Neural progenitor cell (in vitro differentiated cells): ENCODE data around the gene RNGTT. TPM values are rescaled to one million over a fixed set of nuclear protein-coding genes. Genes with fewer than 3 reads are reported as not detected.
A peak's percentile ranks its signal among the peaks of the same experiment; 100 is the strongest.

Experiments used
- DNase-seq: peaks from one replicate; pipeline ENCODE4 v3.0.0-alpha.2; 2016; ENCODE audit warnings: low spot score
- H2AFZ ChIP-seq: fragments of 200-600 bp; sonication (generic); replicated peaks from 2 replicates; pipeline ENCODE4 v1.6.1; 2016; ENCODE audit warnings: antibody characterized with exemption
- H3F3A ChIP-seq: fragments of 200-600 bp; sonication (generic); 2 replicates; pipeline ENCODE4 v1.6.1; 2016; ENCODE audit warnings: antibody characterized with exemption, low read depth
- H3K27ac ChIP-seq: fragments of 200-600 bp; sonication (generic); 2 replicates; pipeline ENCODE4 v1.5.1; 2016; ENCODE audit warnings: mild to moderate bottlenecking
- H3K27me3 ChIP-seq: fragments of 200-600 bp; sonication (generic); 2 replicates; pipeline ENCODE4 v1.6.1; 2016; ENCODE audit warnings: mild to moderate bottlenecking, moderate library complexity
- H3K36me3 ChIP-seq: fragments of 200-600 bp; sonication (generic); 2 replicates; pipeline ENCODE4 v1.5.1; 2016
- H3K4me1 ChIP-seq: fragments of 200-600 bp; sonication (generic); 2 replicates; pipeline ENCODE4 v1.6.1; 2016; ENCODE audit warnings: mixed run types
- H3K4me2 ChIP-seq: fragments of 200-600 bp; sonication (generic); 2 replicates; pipeline ENCODE4 v1.6.1; 2016
- H3K4me3 ChIP-seq: fragments of 200-600 bp; sonication (generic); 2 replicates; pipeline ENCODE4 v1.5.1; 2016
- H3K79me2 ChIP-seq: fragments of 200-600 bp; sonication (generic); 2 replicates; pipeline ENCODE4 v1.6.1; 2016; ENCODE audit warnings: low read depth
- H3K9ac ChIP-seq: fragments of 200-600 bp; sonication (generic); 2 replicates; pipeline ENCODE4 v1.6.1; 2016
- H3K9me3 ChIP-seq: fragments of 200-600 bp; sonication (generic); 2 replicates; pipeline ENCODE4 v1.5.1; 2016; ENCODE audit warnings: low read depth
- H4K20me1 ChIP-seq: fragments of 200-600 bp; sonication (generic); 2 replicates; pipeline ENCODE4 v1.6.1; 2016; ENCODE audit warnings: low read depth
- H3K27ac Mint-ChIP-seq: 3 replicates; pipeline ENCODE4 v1.8.0; 2021; ENCODE audit warnings: mixed read lengths
- H3K27me3 Mint-ChIP-seq: 2 replicates; pipeline ENCODE4 v1.8.0; 2022; ENCODE audit warnings: low read depth, mild to moderate bottlenecking, inconsistent platforms, moderate library complexity, mixed read lengths; ENCODE audit not compliant: insufficient read depth
- H3K36me3 Mint-ChIP-seq: 3 replicates; pipeline ENCODE4 v1.8.0; 2021; ENCODE audit warnings: mixed read lengths
- H3K4me1 Mint-ChIP-seq: 3 replicates; pipeline ENCODE4 v1.8.0; 2021; ENCODE audit warnings: mixed read lengths
- H3K4me3 Mint-ChIP-seq: 3 replicates; pipeline ENCODE4 v1.8.0; 2021; ENCODE audit warnings: mild to moderate bottlenecking, moderate library complexity, mixed read lengths
- H3K9me3 Mint-ChIP-seq: 3 replicates; pipeline ENCODE4 v1.8.0; 2020; ENCODE audit warnings: mixed read lengths
- EZH2 ChIP-seq: fragments of 200-600 bp; sonication (generic); IDR thresholded peaks from 2 replicates; pipeline ENCODE4 v1.6.1; 2017; ENCODE audit warnings: antibody characterized with exemption, mild to moderate bottlenecking, moderate library complexity
- EZH2phosphoT487 ChIP-seq: fragments of 200-600 bp; sonication (generic); IDR thresholded peaks from 2 replicates; pipeline ENCODE4 v1.6.1; 2017; ENCODE audit warnings: antibody characterized with exemption
- total RNA-seq: library from RNA; depleted of rRNA; stranded (reverse); fragments of >200 nt; gene quantifications from 2 replicates; pipeline ENCODE4 v1.2.3, GENCODE V29; 2015; ENCODE audit warnings: low replicate concordance
- TF ChIP-seq, protein P1 (sequence below): fragments of 200-600 bp; sonication (generic); IDR thresholded peaks from 2 replicates; pipeline ENCODE4 v1.5.1; 2017; ENCODE audit warnings: antibody characterized with exemption, mild to moderate bottlenecking

RNGTT gene
- total RNA-seq, 1 donor from 2014 or later: 71.7 TPM

- H3K27me3 Mint-ChIP-seq: peaks cover 40% of the 10 kb centered on the region
- H3K27ac Mint-ChIP-seq: no peak overlapping the region
- peaks cover 12% of the 10 kb centered on the region for H3F3A ChIP-seq
- peaks cover 21% of the 10 kb centered on the region for H3K4me1 ChIP-seq
- no peaks in the 10 kb centered on the region for H3K9me3 ChIP-seq
- H3K79me2 ChIP-seq: no peaks in the 10 kb centered on the region
- H4K20me1 ChIP-seq: no peaks in the 10 kb centered on the region
- DNase-seq: no peak
- H3K4me2 ChIP-seq: peak overlapping the region; percentile 41
- H2AFZ ChIP-seq: no peak overlapping the region
- no peak overlapping the region for H3K4me3 Mint-ChIP-seq
- H3K36me3 ChIP-seq: no peaks in the 10 kb centered on the region
- H3K9me3 Mint-ChIP-seq: peaks cover 35% of the 10 kb centered on the region
- peaks cover 7% of the 10 kb centered on the region for H3K36me3 Mint-ChIP-seq
- H3K27me3 ChIP-seq: peaks cover 3% of the 10 kb centered on the region
- TF ChIP-seq EZH2: no peak
- peaks cover 18% of the 10 kb centered on the region for H3K4me1 Mint-ChIP-seq
- H3K9ac ChIP-seq: no peak overlapping the region
- H3K27ac ChIP-seq: no peak overlapping the region
- H3K4me3 ChIP-seq: no peak overlapping the region
Measured at GRCh38 chr6:88567696-88568095, 395.7 kb downstream of the RNGTT start.

DNA sequence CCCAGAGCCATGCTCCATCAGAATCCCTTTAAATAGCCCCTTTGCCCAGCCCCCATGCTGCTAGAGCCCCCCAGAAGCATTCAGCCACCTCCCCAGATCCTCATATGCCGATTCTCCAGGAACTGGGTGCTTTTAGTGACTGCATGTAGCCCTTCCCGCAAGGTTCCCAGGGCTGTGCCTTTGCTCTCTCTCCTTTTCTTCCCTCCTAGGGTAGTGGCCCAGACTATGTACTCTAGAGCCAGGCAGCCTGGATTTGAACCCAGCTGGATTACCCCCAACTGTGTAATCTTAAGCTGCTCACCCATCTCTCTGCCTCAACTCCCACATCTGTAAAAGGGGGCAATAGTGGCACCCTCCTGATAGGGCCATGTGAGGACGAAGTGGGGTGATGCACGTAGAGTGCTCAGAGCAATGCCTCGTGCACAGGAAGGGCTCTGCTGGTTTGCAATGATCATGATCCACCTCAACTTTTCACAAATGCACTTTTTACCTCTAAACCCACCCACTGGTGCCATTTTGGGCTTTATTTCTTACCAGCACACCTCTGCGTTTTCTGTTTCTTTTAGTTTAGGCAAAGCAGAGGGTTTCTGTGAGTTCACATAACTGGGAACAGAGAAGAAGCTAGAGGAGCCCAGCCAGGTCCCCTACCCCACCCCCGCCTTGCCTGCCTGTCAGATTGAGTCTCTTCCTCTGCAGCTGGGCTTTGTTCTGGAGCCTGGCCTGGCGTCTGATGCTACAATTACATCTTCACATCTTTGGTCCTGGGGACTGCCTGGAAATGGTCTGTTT, 396.5 kb downstream of the RNGTT start:
- H3K27ac Mint-ChIP-seq: no peak overlapping the region
- TF ChIP-seq EZH2 (no peak), EZH2phosphoT487 (no peak)
- TF ChIP-seq, protein P1, sequence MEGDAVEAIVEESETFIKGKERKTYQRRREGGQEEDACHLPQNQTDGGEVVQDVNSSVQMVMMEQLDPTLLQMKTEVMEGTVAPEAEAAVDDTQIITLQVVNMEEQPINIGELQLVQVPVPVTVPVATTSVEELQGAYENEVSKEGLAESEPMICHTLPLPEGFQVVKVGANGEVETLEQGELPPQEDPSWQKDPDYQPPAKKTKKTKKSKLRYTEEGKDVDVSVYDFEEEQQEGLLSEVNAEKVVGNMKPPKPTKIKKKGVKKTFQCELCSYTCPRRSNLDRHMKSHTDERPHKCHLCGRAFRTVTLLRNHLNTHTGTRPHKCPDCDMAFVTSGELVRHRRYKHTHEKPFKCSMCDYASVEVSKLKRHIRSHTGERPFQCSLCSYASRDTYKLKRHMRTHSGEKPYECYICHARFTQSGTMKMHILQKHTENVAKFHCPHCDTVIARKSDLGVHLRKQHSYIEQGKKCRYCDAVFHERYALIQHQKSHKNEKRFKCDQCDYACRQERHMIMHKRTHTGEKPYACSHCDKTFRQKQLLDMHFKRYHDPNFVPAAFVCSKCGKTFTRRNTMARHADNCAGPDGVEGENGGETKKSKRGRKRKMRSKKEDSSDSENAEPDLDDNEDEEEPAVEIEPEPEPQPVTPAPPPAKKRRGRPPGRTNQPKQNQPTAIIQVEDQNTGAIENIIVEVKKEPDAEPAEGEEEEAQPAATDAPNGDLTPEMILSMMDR: no peak
- H3K79me2 ChIP-seq: no peaks in the 10 kb centered on the region
- H3K27me3 Mint-ChIP-seq: peaks cover 34% of the 10 kb centered on the region
- peaks cover 21% of the 10 kb centered on the region for H3K4me1 ChIP-seq
- peaks cover 12% of the 10 kb centered on the region for H3F3A ChIP-seq
- no peak overlapping the region for H3K27ac ChIP-seq
- peak overlapping the region; percentile 41 for H3K4me2 ChIP-seq
- H2AFZ ChIP-seq: peak overlapping the region; percentile 37
- peaks cover 31% of the 10 kb centered on the region for H3K9me3 Mint-ChIP-seq
- H3K36me3 Mint-ChIP-seq: peaks cover 7% of the 10 kb centered on the region
- no peaks in the 10 kb centered on the region for H3K36me3 ChIP-seq
- no peak overlapping the region for H3K9ac ChIP-seq
- no peaks in the 10 kb centered on the region for H4K20me1 ChIP-seq
- H3K4me3 ChIP-seq: no peak overlapping the region
- H3K4me3 Mint-ChIP-seq: no peak overlapping the region
- DNase-seq: peak; percentile 42
- no peaks in the 10 kb centered on the region for H3K9me3 ChIP-seq
- no peaks in the 10 kb centered on the region for H3K27me3 ChIP-seq
- H3K4me1 Mint-ChIP-seq: peaks cover 25% of the 10 kb centered on the region

DNA sequence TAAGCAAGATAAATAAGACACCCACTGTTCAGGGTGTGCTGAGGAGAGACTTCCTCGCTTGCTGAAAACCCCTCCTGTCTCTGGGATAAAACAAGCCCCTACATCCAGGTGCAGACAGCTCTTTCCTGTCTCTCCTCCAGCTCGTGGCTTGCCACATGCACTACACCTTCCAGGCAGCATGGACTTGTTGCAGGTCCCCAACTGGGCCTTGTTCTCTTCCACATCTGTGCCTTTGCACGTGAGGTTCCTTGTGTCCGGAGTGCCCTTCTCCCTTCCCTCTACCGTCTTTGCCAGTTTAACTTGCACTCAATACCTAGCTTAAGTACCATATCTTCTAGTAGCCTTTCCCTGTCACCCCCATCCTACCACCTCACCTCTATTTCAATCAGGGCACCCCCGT, 397.6 kb downstream of the RNGTT start:
- no peak overlapping the region for H3K27ac ChIP-seq
- H3K27me3 Mint-ChIP-seq: peaks cover 26% of the 10 kb centered on the region
- no peaks in the 10 kb centered on the region for H4K20me1 ChIP-seq
- peaks cover 5% of the 10 kb centered on the region for H3K36me3 Mint-ChIP-seq
- H3K9me3 ChIP-seq: no peaks in the 10 kb centered on the region
- H3K4me3 ChIP-seq: no peak overlapping the region
- H3K4me3 Mint-ChIP-seq: no peak overlapping the region
- no peak overlapping the region for H3K27ac Mint-ChIP-seq
- peak overlapping the region; percentile 54 for H2AFZ ChIP-seq
- DNase-seq: no peak
- TF ChIP-seq, protein P1: no peak
- no peak for TF ChIP-seq EZH2phosphoT487
- TF ChIP-seq EZH2: no peak
- no peaks in the 10 kb centered on the region for H3K27me3 ChIP-seq
- H3K4me1 ChIP-seq: peaks cover 21% of the 10 kb centered on the region
- H3K36me3 ChIP-seq: no peaks in the 10 kb centered on the region
- no peak overlapping the region for H3K9ac ChIP-seq
- H3K79me2 ChIP-seq: no peaks in the 10 kb centered on the region
- peaks cover 30% of the 10 kb centered on the region for H3K4me1 Mint-ChIP-seq
- H3F3A ChIP-seq: peaks cover 12% of the 10 kb centered on the region
- H3K9me3 Mint-ChIP-seq: peaks cover 20% of the 10 kb centered on the region
- H3K4me2 ChIP-seq: no peak overlapping the region

DNA sequence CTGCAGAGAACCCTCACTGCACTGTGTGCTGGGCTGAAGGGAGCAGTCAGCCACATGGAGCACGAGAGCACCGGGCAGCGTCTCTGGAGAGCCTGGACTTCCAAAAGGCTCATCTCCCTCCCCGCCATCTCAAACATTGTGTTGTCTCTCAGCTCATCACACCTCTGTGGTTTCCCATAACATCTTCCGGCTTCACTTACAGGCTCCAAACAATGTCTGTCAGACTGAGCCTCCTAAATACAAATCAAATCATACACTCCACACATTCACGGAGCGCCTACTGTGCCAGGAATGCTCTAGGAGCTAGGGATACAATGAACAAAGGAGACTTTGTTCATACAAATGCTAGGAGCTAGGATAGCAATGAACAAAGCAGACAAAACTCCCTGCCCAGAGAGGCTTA, 398.0 kb downstream of the RNGTT start:
- Histone ChIP-seq H3K9me3 (no peaks in the 10 kb centered on the region), H3K4me1 (peaks cover 21% of the 10 kb centered on the region), H3K79me2 (no peaks in the 10 kb centered on the region), H3K27me3 (no peaks in the 10 kb centered on the region), H3K9ac (no peak overlapping the region), H3F3A (peaks cover 12% of the 10 kb centered on the region), H3K36me3 (no peaks in the 10 kb centered on the region), H3K27ac (no peak overlapping the region), H3K4me3 (no peak overlapping the region), H4K20me1 (no peaks in the 10 kb centered on the region), H2AFZ (peak overlapping the region; percentile 54), H3K4me2 (no peak overlapping the region)
- Mint-ChIP-seq H3K27ac (no peak overlapping the region), H3K9me3 (peaks cover 15% of the 10 kb centered on the region), H3K4me1 (peaks cover 30% of the 10 kb centered on the region), H3K27me3 (peaks cover 23% of the 10 kb centered on the region), H3K36me3 (peaks cover 3% of the 10 kb centered on the region), H3K4me3 (no peak overlapping the region)
- DNase-seq: peak; percentile 61
- TF ChIP-seq EZH2phosphoT487 (no peak), EZH2 (no peak)
- TF ChIP-seq, protein P1: no peak
